Measurements from ENCODE around the gene CDK6.

DNA sequence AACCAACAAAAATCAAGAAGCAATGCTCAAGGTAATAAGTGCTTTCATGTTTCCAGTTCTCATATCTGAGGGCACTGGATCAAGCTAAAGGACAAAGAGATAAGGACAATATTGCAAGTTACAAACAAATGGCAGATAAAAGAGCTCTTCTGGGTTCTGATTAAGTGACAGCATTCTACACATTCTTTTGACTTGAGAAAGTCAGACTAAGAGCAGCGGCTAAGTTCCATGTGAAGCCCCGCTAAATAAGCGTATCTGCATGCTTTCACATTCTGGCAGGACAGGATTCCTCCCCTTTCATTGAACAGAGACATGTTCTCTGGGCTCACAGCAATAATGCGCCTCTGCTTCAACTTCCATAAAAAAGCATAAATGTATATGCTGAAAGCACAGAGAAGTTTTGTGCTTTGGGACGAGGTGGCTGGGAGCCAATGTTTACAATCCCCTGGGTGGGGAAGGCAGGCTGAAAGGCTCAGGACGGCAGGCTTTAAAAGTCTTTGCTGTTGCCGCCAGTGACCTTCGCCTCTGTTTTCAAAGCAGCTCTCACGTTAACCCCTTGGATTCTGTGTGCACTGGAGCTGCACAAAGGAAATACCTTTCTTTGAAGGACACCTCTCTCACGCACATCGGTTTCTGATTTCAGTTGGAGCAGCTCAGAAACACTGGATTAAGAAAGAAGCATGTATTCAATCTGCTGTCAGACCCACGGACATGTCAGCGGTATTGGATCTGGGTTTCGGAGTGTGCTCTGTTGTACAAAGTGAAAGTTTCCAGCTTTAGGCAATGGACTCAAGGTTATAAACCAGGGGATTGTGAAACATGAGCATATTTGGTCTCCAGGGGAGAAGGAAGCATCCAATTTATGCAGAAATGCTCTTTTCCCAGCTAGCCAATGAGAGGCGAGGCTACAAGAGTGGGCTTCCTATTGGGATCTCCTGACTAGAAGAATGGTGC lies 140.8 kb downstream of the CDK6 start:
- TF ChIP-seq, protein P1, sequence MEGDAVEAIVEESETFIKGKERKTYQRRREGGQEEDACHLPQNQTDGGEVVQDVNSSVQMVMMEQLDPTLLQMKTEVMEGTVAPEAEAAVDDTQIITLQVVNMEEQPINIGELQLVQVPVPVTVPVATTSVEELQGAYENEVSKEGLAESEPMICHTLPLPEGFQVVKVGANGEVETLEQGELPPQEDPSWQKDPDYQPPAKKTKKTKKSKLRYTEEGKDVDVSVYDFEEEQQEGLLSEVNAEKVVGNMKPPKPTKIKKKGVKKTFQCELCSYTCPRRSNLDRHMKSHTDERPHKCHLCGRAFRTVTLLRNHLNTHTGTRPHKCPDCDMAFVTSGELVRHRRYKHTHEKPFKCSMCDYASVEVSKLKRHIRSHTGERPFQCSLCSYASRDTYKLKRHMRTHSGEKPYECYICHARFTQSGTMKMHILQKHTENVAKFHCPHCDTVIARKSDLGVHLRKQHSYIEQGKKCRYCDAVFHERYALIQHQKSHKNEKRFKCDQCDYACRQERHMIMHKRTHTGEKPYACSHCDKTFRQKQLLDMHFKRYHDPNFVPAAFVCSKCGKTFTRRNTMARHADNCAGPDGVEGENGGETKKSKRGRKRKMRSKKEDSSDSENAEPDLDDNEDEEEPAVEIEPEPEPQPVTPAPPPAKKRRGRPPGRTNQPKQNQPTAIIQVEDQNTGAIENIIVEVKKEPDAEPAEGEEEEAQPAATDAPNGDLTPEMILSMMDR (conservative IDR thresholded peaks at IDR 0.05; ENCODE audit: low read depth, low read length): no peak
- no peak for TF ChIP-seq EZH2 (IDR thresholded peaks at IDR 0.05; ENCODE audit: borderline replicate concordance, low read depth, low read length, poor library complexity, severe bottlenecking)

Data from A673 (cell line).